HUES64 (cell line): ENCODE measurements around the gene EPHA1.
A peak's percentile ranks its signal among the peaks of the same experiment; 100 is the strongest.

Source experiments
- H3K27ac ChIP-seq: 2 replicates; pipeline ENCODE4 v1.7.0; 2013; ENCODE audit warnings: low read depth, low read length, inconsistent platforms
- H3K27me3 ChIP-seq: 2 replicates; pipeline ENCODE4 v1.6.1; 2013; ENCODE audit warnings: mild to moderate bottlenecking, low read length; ENCODE audit not compliant: insufficient read depth
- H3K36me3 ChIP-seq: 2 replicates; pipeline ENCODE4 v1.6.1; 2013; ENCODE audit warnings: mild to moderate bottlenecking, low read length; ENCODE audit not compliant: insufficient read depth
- H3K4me1 ChIP-seq: 2 replicates; pipeline ENCODE4 v1.6.1; 2013; ENCODE audit warnings: mild to moderate bottlenecking, low read length, moderate library complexity; ENCODE audit not compliant: insufficient read depth
- H3K4me3 ChIP-seq: 2 replicates; pipeline ENCODE4 v1.5.1; 2013; ENCODE audit warnings: mild to moderate bottlenecking, low read length, moderate library complexity
- H3K9ac ChIP-seq: 2 replicates; pipeline ENCODE4 v1.6.1; 2013; ENCODE audit warnings: mild to moderate bottlenecking, low read depth, low read length
- H3K9me3 ChIP-seq: 2 replicates; pipeline ENCODE4 v1.6.1; 2013; ENCODE audit warnings: low read depth, low read length; ENCODE audit not compliant: insufficient read depth
- WGBS: fragments of 150-250, 120-280 bp; methylation state at CpG from one replicate; pipeline ENCODE4 v1.1.7; 2013; ENCODE audit warnings: missing lambda C conversion rate; 5-methylcytosine and 5-hydroxymethylcytosine counted together

EPHA1 gene

GRCh38 chr7:143379611-143380259 lies 28.9 kb downstream of the EPHA1 start:
- Histone ChIP-seq H3K4me3 (peak overlapping the region; percentile 95), H3K36me3 (peaks cover 24% of the 10 kb centered on the region), H3K9ac (peak overlapping the region; percentile 96; the same call in 1 of the 2 replicates), H3K4me1 (peaks cover 24% of the 10 kb centered on the region), H3K9me3 (no peaks in the 10 kb centered on the region), H3K27me3 (no peaks in the 10 kb centered on the region), H3K27ac (no peak overlapping the region)
- WGBS, result 39% methylated on average over 14 of the region's 15 CpGs

GRCh38 chr7:143376396-143376795 lies 32.3 kb downstream of the EPHA1 start:
- Histone ChIP-seq H3K9ac (no peak overlapping the region), H3K27ac (no peak overlapping the region)

GRCh38 chr7:143375298-143376034 lies 33.2 kb downstream of the EPHA1 start:
- no peaks in the 10 kb centered on the region for H3K9me3 ChIP-seq
- H3K27me3 ChIP-seq, result no peaks in the 10 kb centered on the region
- H3K9ac ChIP-seq, result no peak overlapping the region
- no peak overlapping the region for H3K27ac ChIP-seq
- H3K4me3 ChIP-seq, result no peak overlapping the region
- WGBS, result 92% methylated on average over 7 of the region's 7 CpGs
- no peaks in the 10 kb centered on the region for H3K36me3 ChIP-seq
- H3K4me1 ChIP-seq, result peaks cover 26% of the 10 kb centered on the region

More at GRCh38 chr7:143376396-143376795, 32.3 kb downstream of the EPHA1 start:
- Histone ChIP-seq H3K4me1 (peaks cover 22% of the 10 kb centered on the region), H3K36me3 (no peaks in the 10 kb centered on the region), H3K4me3 (no peak overlapping the region), H3K27me3 (no peaks in the 10 kb centered on the region), H3K9me3 (no peaks in the 10 kb centered on the region)
- 71% methylated on average over 5 of the region's 5 CpGs for WGBS

- peaks cover 32% of the 10 kb centered on the region for H3K4me1 ChIP-seq
- H3K36me3 ChIP-seq, result no peaks in the 10 kb centered on the region
- H3K4me3 ChIP-seq, result no peak overlapping the region
- no peaks in the 10 kb centered on the region for H3K27me3 ChIP-seq
- H3K9me3 ChIP-seq, result no peaks in the 10 kb centered on the region
- WGBS, result 74% methylated on average over 5 of the region's 5 CpGs
- H3K27ac ChIP-seq, result no peak overlapping the region
- no peak overlapping the region for H3K9ac ChIP-seq
Measured at GRCh38 chr7:143374561-143374960, 34.1 kb downstream of the EPHA1 start.

- 73% methylated on average over 4 of the region's 4 CpGs for WGBS
- H3K9ac ChIP-seq, result no peak overlapping the region
- peaks cover 33% of the 10 kb centered on the region for H3K4me1 ChIP-seq
Measured at GRCh38 chr7:143373255-143373794, 35.3 kb downstream of the EPHA1 start.

GRCh38 chr7:143372070-143372469 lies 36.6 kb downstream of the EPHA1 start:
- WGBS, result 81% methylated on average over 4 of the region's 4 CpGs
- peaks cover 37% of the 10 kb centered on the region for H3K4me1 ChIP-seq
- no peak overlapping the region for H3K27ac ChIP-seq
- no peaks in the 10 kb centered on the region for H3K27me3 ChIP-seq
- H3K9ac ChIP-seq, result no peak overlapping the region
- no peak overlapping the region for H3K4me3 ChIP-seq
- no peaks in the 10 kb centered on the region for H3K36me3 ChIP-seq
- no peaks in the 10 kb centered on the region for H3K9me3 ChIP-seq

More at GRCh38 chr7:143373255-143373794, 35.3 kb downstream of the EPHA1 start:
- H3K27me3 ChIP-seq, result no peaks in the 10 kb centered on the region
- H3K36me3 ChIP-seq, result no peaks in the 10 kb centered on the region
- no peaks in the 10 kb centered on the region for H3K9me3 ChIP-seq
- no peak overlapping the region for H3K27ac ChIP-seq
- no peak overlapping the region for H3K4me3 ChIP-seq

- H3K27ac ChIP-seq, result peak overlapping the region; percentile 81
- no peaks in the 10 kb centered on the region for H3K36me3 ChIP-seq
- H3K4me3 ChIP-seq, result peak overlapping the region; percentile 28; the same call in 1 of the 2 replicates
- H3K27me3 ChIP-seq, result peaks cover 4% of the 10 kb centered on the region; the same call in 1 of the 2 replicates
- peaks cover 37% of the 10 kb centered on the region for H3K4me1 ChIP-seq
- H3K9ac ChIP-seq, result peak overlapping the region; percentile 61; the same call in 1 of the 2 replicates
- 60% methylated on average over 9 of the region's 12 CpGs for WGBS
- no peaks in the 10 kb centered on the region for H3K9me3 ChIP-seq
Measured at GRCh38 chr7:143369678-143370651, 38.7 kb downstream of the EPHA1 start.

GRCh38 chr7:143368387-143368786 lies 40.3 kb downstream of the EPHA1 start:
- Histone ChIP-seq H3K27ac (no peak overlapping the region; the same call in 1 of the 2 replicates), H3K9me3 (no peaks in the 10 kb centered on the region), H3K36me3 (no peaks in the 10 kb centered on the region), H3K4me3 (no peak overlapping the region), H3K4me1 (peaks cover 38% of the 10 kb centered on the region), H3K27me3 (peaks cover 20% of the 10 kb centered on the region), H3K9ac (no peak overlapping the region)
- WGBS, result 80% methylated on average over 1 of the region's 1 CpG

GRCh38 chr7:143367972-143368371 lies 40.7 kb downstream of the EPHA1 start:
- H3K4me3 ChIP-seq, result no peak overlapping the region
- H3K27ac ChIP-seq, result no peak overlapping the region
- 92% methylated on average over 4 of the region's 4 CpGs for WGBS
- H3K4me1 ChIP-seq, result peaks cover 42% of the 10 kb centered on the region
- H3K9me3 ChIP-seq, result no peaks in the 10 kb centered on the region
- no peaks in the 10 kb centered on the region for H3K36me3 ChIP-seq
- peaks cover 24% of the 10 kb centered on the region for H3K27me3 ChIP-seq
- H3K9ac ChIP-seq, result no peak overlapping the region

- Histone ChIP-seq H3K27ac (no peak overlapping the region), H3K4me1 (peaks cover 26% of the 10 kb centered on the region), H3K4me3 (peak overlapping the region; percentile 76), H3K9ac (peak overlapping the region; percentile 17; the same call in 1 of the 2 replicates), H3K36me3 (peaks cover 16% of the 10 kb centered on the region), H3K27me3 (peaks cover 33% of the 10 kb centered on the region), H3K9me3 (no peaks in the 10 kb centered on the region)
- WGBS, result 46% methylated on average over 19 of the region's 19 CpGs
Measured at GRCh38 chr7:143363016-143363937, 45.4 kb downstream of the EPHA1 start.
